ENCODE data around the gene FOXF1.

Gene FOXF1

DNA sequence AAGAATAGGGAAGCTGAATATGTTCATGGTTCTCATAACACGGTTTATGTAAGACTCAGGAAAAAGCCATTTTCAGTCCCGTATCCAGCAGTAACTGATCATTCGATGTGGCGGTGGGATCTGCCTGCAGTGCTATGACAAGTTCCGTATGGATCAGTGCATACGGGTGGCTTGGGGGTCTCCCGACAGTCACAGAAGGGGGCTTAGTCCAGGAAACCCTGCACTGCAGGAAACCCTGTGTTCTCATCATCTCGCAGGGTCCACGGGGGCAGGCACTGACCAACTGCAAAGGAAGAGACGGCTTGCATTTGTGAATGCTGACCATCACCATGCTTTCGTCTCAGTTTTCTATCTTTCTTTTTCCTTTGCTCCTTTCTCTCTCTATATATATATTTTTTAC lies 37.0 kb downstream of the FOXF1 start:
- no peak overlapping the region for H3K9ac ChIP-seq (ENCODE audit: insufficient read length, low read depth)
- H3K27me3 ChIP-seq (ENCODE audit: insufficient read depth, insufficient read length): no peaks in the 10 kb centered on the region
- no peaks in the 10 kb centered on the region for H3K4me1 ChIP-seq (ENCODE audit: insufficient read depth, insufficient read length)
- peaks cover 97% of the 10 kb centered on the region for H3K36me3 ChIP-seq (ENCODE audit: insufficient read depth, insufficient read length, low read length)
- no peaks in the 10 kb centered on the region for H3K9me3 ChIP-seq (ENCODE audit: insufficient read depth, low read length)
- TF ChIP-seq YY1 (IDR thresholded peaks at IDR 0.05; ENCODE audit: insufficient read depth, insufficient read length): no peak
- no peak for TF ChIP-seq SUZ12 (IDR thresholded peaks at IDR 0.05; ENCODE audit: extremely low read depth, insufficient read depth, insufficient read length)
- DNase-seq (ENCODE audit: low read depth, low spot score): no peak
- no peak overlapping the region for H3K4me3 ChIP-seq (ENCODE audit: insufficient read length, low read depth)

GRCh38 chr16:86549076-86549892 lies 39.0 kb downstream of the FOXF1 start:
- DNase-seq (ENCODE audit: low read depth, low spot score): no peak
- peaks cover 94% of the 10 kb centered on the region for H3K36me3 ChIP-seq (ENCODE audit: insufficient read depth, insufficient read length, low read length)
- TF ChIP-seq ZNF274 (IDR thresholded peaks at IDR 0.05; ENCODE audit: low read depth, low read length) (no peak), SUZ12 (IDR thresholded peaks at IDR 0.05; ENCODE audit: extremely low read depth, insufficient read depth, insufficient read length) (no peak), YY1 (IDR thresholded peaks at IDR 0.05; ENCODE audit: insufficient read depth, insufficient read length) (no peak)
- no peaks in the 10 kb centered on the region for H3K4me1 ChIP-seq (ENCODE audit: insufficient read depth, insufficient read length)
- H3K9ac ChIP-seq (ENCODE audit: insufficient read length, low read depth): no peak overlapping the region
- H3K4me3 ChIP-seq (ENCODE audit: insufficient read length, low read depth): no peak overlapping the region
- no peaks in the 10 kb centered on the region for H3K27me3 ChIP-seq (ENCODE audit: insufficient read depth, insufficient read length)
- H3K9me3 ChIP-seq (ENCODE audit: insufficient read depth, low read length): 0 out of 2 replicates have a peak, but pooled peaks cover 5% of the 10 kb centered on the region

DNA sequence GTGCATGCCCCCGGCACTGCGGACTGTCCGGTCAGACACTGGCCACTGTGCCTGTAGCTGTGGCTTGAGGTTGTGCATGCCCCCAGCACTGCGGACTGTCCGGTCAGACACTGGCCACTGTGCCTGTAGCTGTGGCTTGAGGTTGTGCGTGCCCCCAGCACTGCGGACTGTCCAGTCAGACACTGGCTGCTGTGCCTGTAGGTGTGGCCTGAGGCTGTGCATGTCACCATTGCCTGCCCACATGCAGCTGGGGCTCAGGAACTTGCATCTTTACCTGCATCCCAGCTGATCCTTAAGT lies 39.5 kb downstream of the FOXF1 start:
- Histone ChIP-seq H3K9ac (ENCODE audit: insufficient read length, low read depth) (no peak overlapping the region), H3K9me3 (ENCODE audit: insufficient read depth, low read length) (0 out of 2 replicates have a peak, but pooled peaks cover 5% of the 10 kb centered on the region), H3K36me3 (ENCODE audit: insufficient read depth, insufficient read length, low read length) (peaks cover 88% of the 10 kb centered on the region), H3K4me1 (ENCODE audit: insufficient read depth, insufficient read length) (no peaks in the 10 kb centered on the region), H3K4me3 (ENCODE audit: insufficient read length, low read depth) (no peak overlapping the region), H3K27me3 (ENCODE audit: insufficient read depth, insufficient read length) (no peaks in the 10 kb centered on the region)
- no peak for TF ChIP-seq YY1 (IDR thresholded peaks at IDR 0.05; ENCODE audit: insufficient read depth, insufficient read length)
- TF ChIP-seq SUZ12 (IDR thresholded peaks at IDR 0.05; ENCODE audit: extremely low read depth, insufficient read depth, insufficient read length): no peak
- TF ChIP-seq ZNF274 (IDR thresholded peaks at IDR 0.05; ENCODE audit: low read depth, low read length): no peak
- no peak for DNase-seq (ENCODE audit: low read depth, low spot score)

DNA sequence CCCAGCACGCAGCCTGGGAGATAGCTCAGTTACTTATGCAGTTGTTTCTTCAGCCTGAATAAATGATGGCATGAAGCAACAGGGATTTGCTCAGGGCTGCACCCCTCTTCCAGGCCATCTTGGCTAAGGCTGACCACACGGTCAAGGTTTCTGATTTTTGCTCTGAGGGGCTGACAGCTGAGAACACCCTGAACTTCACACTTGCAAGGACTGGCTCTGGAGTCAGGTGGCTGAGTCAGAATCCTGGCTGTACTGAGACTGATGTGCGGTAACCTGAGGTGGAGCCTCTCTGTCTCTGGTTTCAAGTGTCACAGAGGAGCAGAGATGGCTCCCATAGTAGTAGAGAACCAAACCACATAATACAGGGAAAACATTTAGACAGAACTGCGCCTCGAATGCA lies 40.0 kb downstream of the FOXF1 start:
- Histone ChIP-seq H3K4me3 (ENCODE audit: insufficient read length, low read depth) (no peak overlapping the region), H3K27me3 (ENCODE audit: insufficient read depth, insufficient read length) (no peaks in the 10 kb centered on the region), H3K4me1 (ENCODE audit: insufficient read depth, insufficient read length) (no peaks in the 10 kb centered on the region), H3K9ac (ENCODE audit: insufficient read length, low read depth) (no peak overlapping the region), H3K36me3 (ENCODE audit: insufficient read depth, insufficient read length, low read length) (peaks cover 84% of the 10 kb centered on the region), H3K9me3 (ENCODE audit: insufficient read depth, low read length) (0 out of 2 replicates have a peak, but pooled peaks cover 5% of the 10 kb centered on the region)
- TF ChIP-seq YY1 (IDR thresholded peaks at IDR 0.05; ENCODE audit: insufficient read depth, insufficient read length) (no peak), ZNF274 (IDR thresholded peaks at IDR 0.05; ENCODE audit: low read depth, low read length) (no peak), SUZ12 (IDR thresholded peaks at IDR 0.05; ENCODE audit: extremely low read depth, insufficient read depth, insufficient read length) (no peak)
- no peak for DNase-seq (ENCODE audit: low read depth, low spot score)

GRCh38 chr16:86553356-86553755 lies 43.0 kb downstream of the FOXF1 start:
- Histone ChIP-seq H3K36me3 (ENCODE audit: insufficient read depth, insufficient read length, low read length) (peaks cover 53% of the 10 kb centered on the region), H3K4me1 (ENCODE audit: insufficient read depth, insufficient read length) (no peaks in the 10 kb centered on the region), H3K27me3 (ENCODE audit: insufficient read depth, insufficient read length) (no peaks in the 10 kb centered on the region), H3K9me3 (ENCODE audit: insufficient read depth, low read length) (0 out of 2 replicates have a peak, but pooled peaks cover 5% of the 10 kb centered on the region), H3K4me3 (ENCODE audit: insufficient read length, low read depth) (no peak overlapping the region), H3K9ac (ENCODE audit: insufficient read length, low read depth) (no peak overlapping the region)
- no peak for DNase-seq (ENCODE audit: low read depth, low spot score)
- TF ChIP-seq SUZ12 (IDR thresholded peaks at IDR 0.05; ENCODE audit: extremely low read depth, insufficient read depth, insufficient read length) (no peak), YY1 (IDR thresholded peaks at IDR 0.05; ENCODE audit: insufficient read depth, insufficient read length) (no peak), ZNF274 (IDR thresholded peaks at IDR 0.05; ENCODE audit: low read depth, low read length) (no peak)

DNA sequence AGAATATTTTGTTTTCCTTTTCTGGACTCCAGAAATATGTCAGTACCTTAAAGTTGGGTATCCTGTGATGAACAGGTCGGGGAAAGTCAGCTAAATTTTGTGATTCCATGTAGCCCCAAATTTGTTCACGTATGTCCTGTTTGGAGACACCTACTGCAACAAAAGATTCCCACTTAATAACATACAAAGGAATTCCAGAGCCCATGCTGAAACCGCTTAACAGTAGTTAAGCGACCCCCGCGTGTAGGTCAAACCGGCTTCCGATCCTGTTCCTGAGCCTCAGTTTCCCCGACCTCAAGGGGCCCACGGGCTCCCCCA lies 44.2 kb downstream of the FOXF1 start:
- H3K27me3 ChIP-seq (ENCODE audit: insufficient read depth, insufficient read length): no peaks in the 10 kb centered on the region
- no peak for DNase-seq (ENCODE audit: low read depth, low spot score)
- H3K9me3 ChIP-seq (ENCODE audit: insufficient read depth, low read length): 0 out of 2 replicates have a peak, but pooled peaks cover 5% of the 10 kb centered on the region
- peak overlapping the region; percentile 89 for H3K4me3 ChIP-seq (ENCODE audit: insufficient read length, low read depth)
- H3K9ac ChIP-seq (ENCODE audit: insufficient read length, low read depth): peak overlapping the region; percentile 97
- TF ChIP-seq SUZ12 (IDR thresholded peaks at IDR 0.05; ENCODE audit: extremely low read depth, insufficient read depth, insufficient read length) (no peak), ZNF274 (IDR thresholded peaks at IDR 0.05; ENCODE audit: low read depth, low read length) (no peak), YY1 (IDR thresholded peaks at IDR 0.05; ENCODE audit: insufficient read depth, insufficient read length) (no peak)
- peaks cover 3% of the 10 kb centered on the region for H3K4me1 ChIP-seq (ENCODE audit: insufficient read depth, insufficient read length)
- peaks cover 42% of the 10 kb centered on the region for H3K36me3 ChIP-seq (ENCODE audit: insufficient read depth, insufficient read length, low read length)

DNA sequence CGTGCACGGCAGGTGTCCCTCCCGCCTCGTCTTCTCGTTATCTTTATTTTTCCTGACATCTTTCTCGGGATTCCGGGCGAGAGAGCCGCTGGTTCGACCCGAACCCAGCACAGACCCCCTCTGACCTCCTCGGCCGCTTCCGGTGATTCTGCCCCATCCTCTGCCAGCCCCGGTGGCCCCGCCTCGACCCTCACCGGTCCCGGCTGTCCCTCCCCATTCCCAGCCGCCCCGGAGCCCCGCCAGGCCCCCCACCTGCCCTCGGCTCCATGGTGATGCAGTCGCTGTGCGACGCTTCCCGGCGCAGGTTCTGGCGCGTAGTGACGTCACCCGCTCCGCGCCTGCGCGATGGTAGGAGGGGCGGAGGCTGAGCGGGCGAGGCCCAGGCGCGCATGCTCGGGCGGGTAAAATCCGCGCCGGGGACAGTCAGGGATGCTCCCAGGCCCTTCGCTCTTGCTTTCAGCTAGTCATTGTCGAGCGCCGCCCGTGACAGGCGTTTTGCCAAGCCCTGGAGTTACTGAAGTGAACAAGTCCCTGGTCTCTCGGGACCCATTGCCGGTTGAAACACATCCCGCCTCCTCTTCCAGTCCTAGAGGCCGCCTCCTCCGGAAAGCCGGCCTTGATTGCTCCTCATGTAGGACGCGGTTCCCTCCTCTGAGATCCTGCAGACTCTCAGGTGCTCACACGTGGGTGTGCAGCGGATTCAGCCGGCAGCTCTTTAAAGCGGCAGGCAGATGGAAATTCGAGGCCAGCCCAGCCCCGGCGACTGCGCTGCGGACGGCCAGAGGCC lies 44.8 kb downstream of the FOXF1 start, which contains the start of gene MTHFSD:
TSS of gene MTHFSD (minus strand) at position 319 of the 787 bp plus-strand sequence. CDS start at position 268, 51 bp downstream.
- Histone ChIP-seq H3K27me3 (ENCODE audit: insufficient read depth, insufficient read length) (no peaks in the 10 kb centered on the region), H3K36me3 (ENCODE audit: insufficient read depth, insufficient read length, low read length) (peaks cover 36% of the 10 kb centered on the region), H3K9me3 (ENCODE audit: insufficient read depth, low read length) (0 out of 2 replicates have a peak, but pooled peaks cover 5% of the 10 kb centered on the region), H3K9ac (ENCODE audit: insufficient read length, low read depth) (peak within 1 kb of the TSS; percentile 97), H3K4me1 (ENCODE audit: insufficient read depth, insufficient read length) (peaks cover 3% of the 10 kb centered on the region), H3K4me3 (ENCODE audit: insufficient read length, low read depth) (peak within 1 kb of the TSS; percentile 89)
- TF ChIP-seq ZNF274 (IDR thresholded peaks at IDR 0.05; ENCODE audit: low read depth, low read length) (no peak), YY1 (IDR thresholded peaks at IDR 0.05; ENCODE audit: insufficient read depth, insufficient read length) (no peak), SUZ12 (IDR thresholded peaks at IDR 0.05; ENCODE audit: extremely low read depth, insufficient read depth, insufficient read length) (no peak)
- DNase-seq (ENCODE audit: low read depth, low spot score): peak; percentile 86

Data from NT2/D1 (cell line).